ENCODE results near the gene AADAT.

- TF ChIP-seq EZH2 (IDR thresholded peaks at IDR 0.05) = no peak
- no peak for TF ChIP-seq POLR2AphosphoS5 (IDR thresholded peaks at IDR 0.05; ENCODE audit: borderline replicate concordance, low read depth, low read length)
- no peak for TF ChIP-seq FOXP2 (optimal IDR thresholded peaks at IDR 0.05; ENCODE audit: control extremely low read depth, extremely low read length, insufficient read depth)
Measured at GRCh38 chr4:170111085-170111484, 21.3 kb upstream of the AADAT start.
